Activated CD4-positive, alpha-beta T cell treated with anti-CD3 and anti-CD28 coated beads for 24 hours (primary cell): ENCODE measurements around the gene EDDM13.
A peak's percentile ranks its signal among the peaks of the same experiment; 100 is the strongest.
"Not testable (repeated sequence)": the region's sequence is repeated elsewhere in the genome, so short reads cannot be mapped to it uniquely, and the experiment has no call there.

Experiments
- DNase-seq, 2 donors: peaks; one replicate each; pipeline ENCODE4 v3.0.0-alpha.2; 2020; ENCODE audit warnings: low read depth in 2 of 2

Gene EDDM13

GRCh38 chr19:56272161-56272798, at the start of gene EDDM13:
Gene EDDM13, plus strand, starts transcription at chr19:56272748. Its CDS starts 87 bp downstream, at chr19:56272835.
- no peak for DNase-seq

GRCh38 chr19:56222901-56223300, 49.6 kb upstream of the EDDM13 start:
- no peak for DNase-seq

- DNase-seq, result no peak
Observed at GRCh38 chr19:56223481-56223880, 49.1 kb upstream of the EDDM13 start.

GRCh38 chr19:56245121-56245740, 27.3 kb upstream of the EDDM13 start:
- DNase-seq, result no peak

GRCh38 chr19:56245764-56246163, 26.8 kb upstream of the EDDM13 start:
- not testable (repeated sequence) for DNase-seq

- DNase-seq, result not testable (repeated sequence)
Observed at GRCh38 chr19:56248736-56249338, 23.7 kb upstream of the EDDM13 start.

- peak; percentile 59 to 71 for DNase-seq
Observed at GRCh38 chr19:56252699-56253422, 19.7 kb upstream of the EDDM13 start.

- DNase-seq, result no peak
Observed at GRCh38 chr19:56253737-56254136, 18.8 kb upstream of the EDDM13 start.

- no peak for DNase-seq
Observed at GRCh38 chr19:56258272-56258671, 14.3 kb upstream of the EDDM13 start.

- no peak for DNase-seq
Observed at GRCh38 chr19:56261145-56261544, 11.4 kb upstream of the EDDM13 start.

GRCh38 chr19:56261932-56262331, 10.6 kb upstream of the EDDM13 start:
- DNase-seq, result not testable (repeated sequence)

GRCh38 chr19:56263319-56263718, 9.2 kb upstream of the EDDM13 start:
- no peak for DNase-seq

GRCh38 chr19:56266051-56266450, 6.5 kb upstream of the EDDM13 start:
- no peak for DNase-seq

GRCh38 chr19:56269348-56269747, 3.2 kb upstream of the EDDM13 start:
- no peak for DNase-seq

GRCh38 chr19:56270676-56271075, 1.9 kb upstream of the EDDM13 start:
- no peak for DNase-seq

- DNase-seq, result no peak
Observed at GRCh38 chr19:56271151-56271550, 1.4 kb upstream of the EDDM13 start.

GRCh38 chr19:56273563-56274117, 1.1 kb downstream of the EDDM13 start:
- no peak for DNase-seq

GRCh38 chr19:56282809-56283208, 10.3 kb downstream of the EDDM13 start:
- no peak for DNase-seq

- DNase-seq, result no peak
Observed at GRCh38 chr19:56284746-56285145, 12.2 kb downstream of the EDDM13 start.

GRCh38 chr19:56290104-56290503, 17.6 kb downstream of the EDDM13 start:
- DNase-seq, result no peak

GRCh38 chr19:56291867-56292266, 19.3 kb downstream of the EDDM13 start:
- DNase-seq, result peak in 1 of 2 donors; percentile 4

- no peak for DNase-seq
Observed at GRCh38 chr19:56294549-56294948, 22.0 kb downstream of the EDDM13 start.
